Measurements from ENCODE around the gene HFE.

DNA sequence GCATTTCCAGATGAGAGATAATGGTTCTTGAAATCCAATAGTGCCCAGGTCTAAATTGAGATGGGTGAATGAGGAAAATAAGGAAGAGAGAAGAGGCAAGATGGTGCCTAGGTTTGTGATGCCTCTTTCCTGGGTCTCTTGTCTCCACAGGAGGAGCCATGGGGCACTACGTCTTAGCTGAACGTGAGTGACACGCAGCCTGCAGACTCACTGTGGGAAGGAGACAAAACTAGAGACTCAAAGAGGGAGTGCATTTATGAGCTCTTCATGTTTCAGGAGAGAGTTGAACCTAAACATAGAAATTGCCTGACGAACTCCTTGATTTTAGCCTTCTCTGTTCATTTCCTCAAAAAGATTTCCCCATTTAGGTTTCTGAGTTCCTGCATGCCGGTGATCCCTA is 6.8 kb downstream of the HFE start:
- TF ChIP-seq FOXK2 (IDR thresholded peaks at IDR 0.05) (no peak), HDGF (IDR thresholded peaks at IDR 0.05; ENCODE audit: borderline replicate concordance) (no peak), TARDBP (IDR thresholded peaks at IDR 0.05) (no peak), NFRKB (IDR thresholded peaks at IDR 0.05) (no peak), ARNT (IDR thresholded peaks at IDR 0.05) (no peak), SUZ12 (IDR thresholded peaks at IDR 0.05) (no peak), FOXM1 (IDR thresholded peaks at IDR 0.05; ENCODE audit: borderline replicate concordance) (no peak)
